Vagina (tissue), 2 donors: Measurements from ENCODE around the gene COQ2.

Experiments used
- POLR2A ChIP-seq, 2 donors: fragments of 450-650 bp; IDR thresholded peaks; one replicate each; pipeline ENCODE4 v1.6.1; 2017; ENCODE audit warnings: antibody characterized with exemption in 2 of 2, mild to moderate bottlenecking in 2 of 2, moderate library complexity in 2 of 2
- POLR2AphosphoS5 ChIP-seq, 2 donors: sonication (generic); formaldehyde crosslinking; IDR thresholded peaks; one replicate each; pipeline ENCODE4 v1.9.0; 2017; ENCODE audit warnings: antibody characterized with exemption in 2 of 2, mild to moderate bottlenecking in 2 of 2, low read depth in 1 of 2; ENCODE audit not compliant: insufficient read depth in 1 of 2
- TF ChIP-seq, protein P1 (sequence below), 3 experiments: fragments of 450-650 bp in 2 of 3; fragments of 200-600 bp in 1 of 3; sonication (generic) in 1 of 3; IDR thresholded peaks; one replicate each; pipeline ENCODE4 v1.5.1; 2017 to 2019; ENCODE audit warnings: antibody characterized with exemption in 3 of 3, mild to moderate bottlenecking in 2 of 3, moderate library complexity in 2 of 3

DNA sequence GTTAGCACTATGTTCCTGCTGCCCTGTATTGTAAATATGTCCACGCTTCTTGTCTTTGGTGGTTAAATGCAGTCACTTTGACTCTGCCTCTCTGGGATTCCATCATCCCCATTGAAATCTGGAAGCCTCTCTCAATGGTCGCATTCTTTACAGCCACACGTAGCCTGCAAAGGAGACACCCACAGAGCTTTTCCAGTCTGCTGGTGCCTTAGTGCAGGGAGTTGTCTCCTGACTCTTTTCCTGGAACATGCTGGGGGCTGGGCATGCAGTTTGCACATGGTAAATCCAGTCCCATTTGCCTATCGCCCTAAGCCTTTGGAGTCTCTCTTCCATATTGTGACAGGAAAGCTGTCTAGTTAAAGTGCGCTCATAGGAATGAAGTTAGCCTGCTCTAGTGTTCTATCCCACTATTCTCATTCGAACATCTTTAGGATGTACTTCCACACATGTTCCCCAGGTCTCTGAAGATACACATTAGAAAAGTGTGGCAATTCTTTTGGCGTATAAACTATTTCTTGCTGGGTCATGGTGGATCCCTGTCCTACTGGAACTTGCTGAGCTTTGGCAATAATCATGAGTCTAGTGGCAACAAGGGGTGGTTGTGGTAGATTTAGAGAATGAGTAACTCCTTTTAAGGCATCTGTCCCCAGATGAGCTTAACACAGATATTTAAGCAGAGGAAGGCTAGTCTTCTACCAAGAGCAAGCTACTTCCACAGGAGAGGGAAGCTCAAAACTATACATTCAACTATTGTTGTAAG is 33.7 kb downstream of the COQ2 start:
- TF ChIP-seq, protein P1, sequence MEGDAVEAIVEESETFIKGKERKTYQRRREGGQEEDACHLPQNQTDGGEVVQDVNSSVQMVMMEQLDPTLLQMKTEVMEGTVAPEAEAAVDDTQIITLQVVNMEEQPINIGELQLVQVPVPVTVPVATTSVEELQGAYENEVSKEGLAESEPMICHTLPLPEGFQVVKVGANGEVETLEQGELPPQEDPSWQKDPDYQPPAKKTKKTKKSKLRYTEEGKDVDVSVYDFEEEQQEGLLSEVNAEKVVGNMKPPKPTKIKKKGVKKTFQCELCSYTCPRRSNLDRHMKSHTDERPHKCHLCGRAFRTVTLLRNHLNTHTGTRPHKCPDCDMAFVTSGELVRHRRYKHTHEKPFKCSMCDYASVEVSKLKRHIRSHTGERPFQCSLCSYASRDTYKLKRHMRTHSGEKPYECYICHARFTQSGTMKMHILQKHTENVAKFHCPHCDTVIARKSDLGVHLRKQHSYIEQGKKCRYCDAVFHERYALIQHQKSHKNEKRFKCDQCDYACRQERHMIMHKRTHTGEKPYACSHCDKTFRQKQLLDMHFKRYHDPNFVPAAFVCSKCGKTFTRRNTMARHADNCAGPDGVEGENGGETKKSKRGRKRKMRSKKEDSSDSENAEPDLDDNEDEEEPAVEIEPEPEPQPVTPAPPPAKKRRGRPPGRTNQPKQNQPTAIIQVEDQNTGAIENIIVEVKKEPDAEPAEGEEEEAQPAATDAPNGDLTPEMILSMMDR (IDR thresholded peaks at IDR 0.05) = no peak
- TF ChIP-seq POLR2A (IDR thresholded peaks at IDR 0.05) (no peak), POLR2AphosphoS5 (IDR thresholded peaks at IDR 0.05; ENCODE audit: insufficient read depth in 1 of 2, low read depth in 1 of 2) (no peak)
